SK-N-SH treated with all-trans-retinoic acid at 6 μM for 48 hours (cell line): ENCODE measurements around the gene ATP7B.

Source experiments
- ATAC-seq: fragments of 200-7000 bp; cut with Tn5 transposase; 3 replicates; pipeline ENCODE4 v1.9.1; 2020; ENCODE audit warnings: mild to moderate bottlenecking, moderate library complexity
- ARNTL ChIP-seq: fragments of 450-650 bp; formaldehyde crosslinking; IDR thresholded peaks from 2 replicates; pipeline ENCODE4 v1.5.0; 2020; ENCODE audit warnings: low read depth, mild to moderate bottlenecking, moderate library complexity, borderline replicate concordance
- BACH2 ChIP-seq: fragments of 250-450 bp; sonication (Bioruptor Pico); IDR thresholded peaks from 2 replicates; pipeline ENCODE4 v1.9.0; 2021; ENCODE audit warnings: mild to moderate bottlenecking, borderline replicate concordance
- CSDC2 ChIP-seq: fragments of 250-450 bp; sonication (Bioruptor Pico); IDR thresholded peaks from 2 replicates; pipeline ENCODE4 v1.5.0; 2020; ENCODE audit warnings: mild to moderate bottlenecking, moderate library complexity
- ESRRG ChIP-seq: fragments of 250-450 bp; sonication (Bioruptor Pico); IDR thresholded peaks from 2 replicates; pipeline ENCODE4 v1.6.1; 2021; ENCODE audit warnings: mild to moderate bottlenecking
- GLIS3 ChIP-seq: fragments of 250-450 bp; sonication (Bioruptor Pico); IDR thresholded peaks from 2 replicates; pipeline ENCODE4 v1.5.0; 2020; ENCODE audit warnings: mild to moderate bottlenecking, moderate library complexity
- ISL1 ChIP-seq: fragments of 250-450 bp; sonication (Bioruptor Pico); IDR thresholded peaks from 2 replicates; pipeline ENCODE4 v2.1.2; 2022; ENCODE audit warnings: mild to moderate bottlenecking, moderate library complexity
- OSR1 ChIP-seq: fragments of 250-450 bp; sonication (Bioruptor Pico); IDR thresholded peaks from 2 replicates; pipeline ENCODE4 v1.8.0; 2022; ENCODE audit warnings: moderate library complexity, mild to moderate bottlenecking, inconsistent platforms
- PATZ1 ChIP-seq: fragments of 250-450 bp; sonication (Bioruptor Pico); IDR thresholded peaks from 2 replicates; pipeline ENCODE4 v1.8.0; 2020; ENCODE audit warnings: mild to moderate bottlenecking, moderate library complexity, borderline replicate concordance
- PPARA ChIP-seq: fragments of 250-450 bp; sonication (Bioruptor Pico); IDR thresholded peaks from 2 replicates; pipeline ENCODE4 v1.5.0; 2020; ENCODE audit warnings: mild to moderate bottlenecking, borderline replicate concordance
- RARB ChIP-seq: fragments of 250-450 bp; sonication (Bioruptor Pico); IDR thresholded peaks from 2 replicates; pipeline ENCODE4 v1.8.0; 2021; ENCODE audit warnings: mild to moderate bottlenecking, moderate library complexity
- SNAI2 ChIP-seq: fragments of 250-450 bp; sonication (Bioruptor Pico); IDR thresholded peaks from 2 replicates; pipeline ENCODE4 v1.5.0; 2020; ENCODE audit warnings: mild to moderate bottlenecking, moderate library complexity
- TCF4 ChIP-seq: fragments of 250-450 bp; sonication (Bioruptor Pico); IDR thresholded peaks from 2 replicates; pipeline ENCODE4 v1.8.0; 2021; ENCODE audit warnings: mild to moderate bottlenecking, moderate library complexity, borderline replicate concordance
- TOX ChIP-seq: fragments of 250-450 bp; sonication (Bioruptor Pico); IDR thresholded peaks from 2 replicates; pipeline ENCODE4 v1.8.0; 2021; ENCODE audit warnings: mild to moderate bottlenecking, moderate library complexity, borderline replicate concordance
- ZC3H10 ChIP-seq: fragments of 250-450 bp; sonication (Bioruptor Pico); IDR thresholded peaks from 2 replicates; pipeline ENCODE4 v1.5.1; 2021; ENCODE audit warnings: mild to moderate bottlenecking, moderate library complexity
- ZFP3 ChIP-seq: fragments of 250-450 bp; sonication (Bioruptor Pico); IDR thresholded peaks from 2 replicates; pipeline ENCODE4 v1.5.0; 2020; ENCODE audit warnings: mild to moderate bottlenecking, moderate library complexity
- ZNF565 ChIP-seq: fragments of 450-650 bp; formaldehyde crosslinking; conservative IDR thresholded peaks from 2 replicates; pipeline ENCODE4 v1.5.0; 2020; ENCODE audit warnings: low read depth, mild to moderate bottlenecking, moderate library complexity
- ZNF70 ChIP-seq: fragments of 450-650 bp; formaldehyde crosslinking; IDR thresholded peaks from 2 replicates; pipeline ENCODE4 v1.5.0; 2020; ENCODE audit warnings: mild to moderate bottlenecking, moderate library complexity
- ZNF8 ChIP-seq: fragments of 450-650 bp; formaldehyde crosslinking; IDR thresholded peaks from 2 replicates; pipeline ENCODE4 v1.5.0; 2020; ENCODE audit warnings: mild to moderate bottlenecking, moderate library complexity
- TF ChIP-seq, protein P1 (sequence below): fragments of 250-450 bp; sonication (Bioruptor Pico); IDR thresholded peaks from 2 replicates; pipeline ENCODE4 v1.5.1; 2020; ENCODE audit warnings: low read depth, mild to moderate bottlenecking, moderate library complexity
- TF ChIP-seq, protein P2 (sequence below): fragments of 250-450 bp; sonication (Bioruptor Pico); IDR thresholded peaks from 2 replicates; pipeline ENCODE4 v1.5.0; 2020; ENCODE audit warnings: mild to moderate bottlenecking, moderate library complexity

ATP7B gene

GRCh38 chr13:51934461-51935087 lies 76.7 kb downstream of the ATP7B start:
- TF ChIP-seq, protein P1, sequence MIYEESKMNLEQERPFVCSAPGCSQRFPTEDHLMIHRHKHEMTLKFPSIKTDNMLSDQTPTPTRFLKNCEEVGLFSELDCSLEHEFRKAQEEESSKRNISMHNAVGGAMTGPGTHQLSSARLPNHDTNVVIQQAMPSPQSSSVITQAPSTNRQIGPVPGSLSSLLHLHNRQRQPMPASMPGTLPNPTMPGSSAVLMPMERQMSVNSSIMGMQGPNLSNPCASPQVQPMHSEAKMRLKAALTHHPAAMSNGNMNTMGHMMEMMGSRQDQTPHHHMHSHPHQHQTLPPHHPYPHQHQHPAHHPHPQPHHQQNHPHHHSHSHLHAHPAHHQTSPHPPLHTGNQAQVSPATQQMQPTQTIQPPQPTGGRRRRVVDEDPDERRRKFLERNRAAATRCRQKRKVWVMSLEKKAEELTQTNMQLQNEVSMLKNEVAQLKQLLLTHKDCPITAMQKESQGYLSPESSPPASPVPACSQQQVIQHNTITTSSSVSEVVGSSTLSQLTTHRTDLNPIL (CRISPR knock-in tag): no peak
- no peak for TF ChIP-seq RARB (CRISPR knock-in tag)
- TF ChIP-seq, protein P2, sequence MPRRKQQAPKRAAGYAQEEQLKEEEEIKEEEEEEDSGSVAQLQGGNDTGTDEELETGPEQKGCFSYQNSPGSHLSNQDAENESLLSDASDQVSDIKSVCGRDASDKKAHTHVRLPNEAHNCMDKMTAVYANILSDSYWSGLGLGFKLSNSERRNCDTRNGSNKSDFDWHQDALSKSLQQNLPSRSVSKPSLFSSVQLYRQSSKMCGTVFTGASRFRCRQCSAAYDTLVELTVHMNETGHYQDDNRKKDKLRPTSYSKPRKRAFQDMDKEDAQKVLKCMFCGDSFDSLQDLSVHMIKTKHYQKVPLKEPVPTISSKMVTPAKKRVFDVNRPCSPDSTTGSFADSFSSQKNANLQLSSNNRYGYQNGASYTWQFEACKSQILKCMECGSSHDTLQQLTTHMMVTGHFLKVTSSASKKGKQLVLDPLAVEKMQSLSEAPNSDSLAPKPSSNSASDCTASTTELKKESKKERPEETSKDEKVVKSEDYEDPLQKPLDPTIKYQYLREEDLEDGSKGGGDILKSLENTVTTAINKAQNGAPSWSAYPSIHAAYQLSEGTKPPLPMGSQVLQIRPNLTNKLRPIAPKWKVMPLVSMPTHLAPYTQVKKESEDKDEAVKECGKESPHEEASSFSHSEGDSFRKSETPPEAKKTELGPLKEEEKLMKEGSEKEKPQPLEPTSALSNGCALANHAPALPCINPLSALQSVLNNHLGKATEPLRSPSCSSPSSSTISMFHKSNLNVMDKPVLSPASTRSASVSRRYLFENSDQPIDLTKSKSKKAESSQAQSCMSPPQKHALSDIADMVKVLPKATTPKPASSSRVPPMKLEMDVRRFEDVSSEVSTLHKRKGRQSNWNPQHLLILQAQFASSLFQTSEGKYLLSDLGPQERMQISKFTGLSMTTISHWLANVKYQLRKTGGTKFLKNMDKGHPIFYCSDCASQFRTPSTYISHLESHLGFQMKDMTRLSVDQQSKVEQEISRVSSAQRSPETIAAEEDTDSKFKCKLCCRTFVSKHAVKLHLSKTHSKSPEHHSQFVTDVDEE (CRISPR knock-in tag): no peak
- TF ChIP-seq ESRRG (CRISPR knock-in tag): no peak
- no peak for TF ChIP-seq ZNF565
- TF ChIP-seq BACH2 (CRISPR knock-in tag): no peak
- TF ChIP-seq TOX (CRISPR knock-in tag): no peak
- no peak for TF ChIP-seq ZNF70 (CRISPR knock-in tag)
- TF ChIP-seq ZFP3 (CRISPR knock-in tag): no peak
- no peak for TF ChIP-seq CSDC2 (CRISPR knock-in tag)
- TF ChIP-seq ARNTL (CRISPR knock-in tag): no peak
- no peak for ATAC-seq

- no peak for TF ChIP-seq RARB (CRISPR knock-in tag)
- TF ChIP-seq, protein P2 (CRISPR knock-in tag): no peak
- no peak for TF ChIP-seq ZNF70 (CRISPR knock-in tag)
- no peak for TF ChIP-seq ISL1 (CRISPR knock-in tag)
- TF ChIP-seq ZC3H10: no peak
- ATAC-seq: no peak
Measured at GRCh38 chr13:51933466-51934058, 77.7 kb downstream of the ATP7B start.

GRCh38 chr13:51932231-51932630 lies 79.0 kb downstream of the ATP7B start:
- TF ChIP-seq PATZ1 (CRISPR knock-in tag): no peak
- no peak for ATAC-seq

GRCh38 chr13:51931606-51932005 lies 79.6 kb downstream of the ATP7B start:
- ATAC-seq: no peak
- TF ChIP-seq PPARA (CRISPR knock-in tag) (no peak), OSR1 (CRISPR knock-in tag) (no peak), CSDC2 (CRISPR knock-in tag) (no peak), ISL1 (CRISPR knock-in tag) (no peak), ZNF565 (no peak), SNAI2 (CRISPR knock-in tag) (no peak), RARB (CRISPR knock-in tag) (no peak), ZFP3 (CRISPR knock-in tag) (no peak), ZNF8 (CRISPR knock-in tag) (no peak), GLIS3 (CRISPR knock-in tag) (no peak), TCF4 (no peak)
- TF ChIP-seq, protein P2 (CRISPR knock-in tag): no peak
- TF ChIP-seq, protein P1 (CRISPR knock-in tag): no peak
